DND-41 (cell line): ENCODE results near the gene FOXA2.
A peak's percentile ranks its signal among the peaks of the same experiment; 100 is the strongest.

ENCODE experiments used
- ATAC-seq: fragments of 200-7000 bp; cut with Tn5 transposase; 3 replicates; pipeline ENCODE4 v1.9.1; 2021; ENCODE audit warnings: low read depth; ENCODE audit not compliant: insufficient read depth
- DNase-seq: peaks from one replicate; pipeline ENCODE4 v3.0.0-alpha.2; 2020
- H2AFZ ChIP-seq: 2 replicates; pipeline ENCODE4 v1.6.0; 2012; ENCODE audit warnings: low read depth, low read length
- H3K27ac ChIP-seq: 2 replicates; pipeline ENCODE4 v1.5.1; 2012; ENCODE audit warnings: low read length, inconsistent platforms
- H3K27me3 ChIP-seq: fragments of 200-600 bp; sonication (generic); 2 replicates; pipeline ENCODE4 v1.6.0; 2012; ENCODE audit warnings: low read length, mild to moderate bottlenecking, inconsistent platforms; ENCODE audit not compliant: insufficient read depth, poor library complexity
- H3K36me3 ChIP-seq: 2 replicates; pipeline ENCODE4 v1.5.1; 2012; ENCODE audit warnings: low read length, inconsistent platforms; ENCODE audit not compliant: insufficient read depth
- H3K4me1 ChIP-seq: 2 replicates; pipeline ENCODE4 v1.5.1; 2012; ENCODE audit warnings: mild to moderate bottlenecking, low read length; ENCODE audit not compliant: insufficient read depth
- H3K4me2 ChIP-seq: 2 replicates; pipeline ENCODE4 v1.6.0; 2012; ENCODE audit warnings: mild to moderate bottlenecking, moderate library complexity, low read length, inconsistent platforms; ENCODE audit not compliant: insufficient read depth
- H3K4me3 ChIP-seq, 2 experiments: fragments of 200-600 bp in 1 of 2; shearing (Covaris generic) in 1 of 2; 2 replicates each; pipeline ENCODE4 v1.5.1; 2012 to 2016; ENCODE audit warnings: inconsistent platforms in 2 of 2, low read length in 2 of 2, mild to moderate bottlenecking in 2 of 2, low read depth in 1 of 2, moderate library complexity in 1 of 2
- H3K79me2 ChIP-seq: 2 replicates; pipeline ENCODE4 v1.6.0; 2012; ENCODE audit warnings: low read length, inconsistent platforms; ENCODE audit not compliant: insufficient read depth
- H3K9ac ChIP-seq: 2 replicates; pipeline ENCODE4 v1.6.0; 2012; ENCODE audit warnings: low read depth, mild to moderate bottlenecking, inconsistent platforms, low read length, moderate library complexity
- H3K9me3 ChIP-seq: 2 replicates; pipeline ENCODE4 v1.5.1; 2012; ENCODE audit warnings: low read length, moderate library complexity, mild to moderate bottlenecking, inconsistent platforms; ENCODE audit not compliant: insufficient read depth, severe bottlenecking
- H4K20me1 ChIP-seq: 2 replicates; pipeline ENCODE4 v1.6.0; 2012; ENCODE audit warnings: low read length; ENCODE audit not compliant: insufficient read depth
- EZH2 ChIP-seq: IDR thresholded peaks from 3 replicates; pipeline ENCODE4 v1.6.1; 2012; ENCODE audit warnings: borderline replicate concordance, low read depth, mild to moderate bottlenecking, moderate library complexity, low read length, inconsistent platforms; ENCODE audit not compliant: severe bottlenecking
- TF ChIP-seq, protein P1 (sequence below): IDR thresholded peaks from 2 replicates; pipeline ENCODE4 v1.5.1; 2012; ENCODE audit warnings: borderline replicate concordance, low read length, moderate library complexity, mild to moderate bottlenecking; ENCODE audit not compliant: poor library complexity, severe bottlenecking; ENCODE audit errors: extremely low read depth

Gene FOXA2

DNA sequence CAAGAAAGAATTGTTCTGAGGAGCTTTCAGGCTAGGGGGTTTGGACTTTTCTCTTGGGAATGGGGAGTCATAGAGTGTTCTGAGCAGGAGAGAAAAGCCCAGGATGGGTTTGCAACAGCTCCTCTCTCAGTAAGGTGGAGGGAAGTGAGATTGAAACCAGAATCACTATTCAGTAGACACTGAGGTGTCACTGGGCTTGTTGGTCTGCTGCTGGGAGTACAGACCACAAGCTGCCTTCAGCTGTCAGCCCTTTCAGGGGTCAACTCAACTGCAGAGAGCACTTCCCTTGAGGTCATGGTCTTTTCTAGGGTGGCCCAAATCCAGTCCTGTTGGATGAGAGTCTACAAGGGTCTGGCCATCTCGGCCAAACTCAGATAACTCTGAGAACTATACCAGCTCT is 12.9 kb upstream of the FOXA2 start:
- ATAC-seq, result no peak
- no peak overlapping the region for H3K4me2 ChIP-seq
- peaks cover 27% of the 10 kb centered on the region for H3K27me3 ChIP-seq

DNA sequence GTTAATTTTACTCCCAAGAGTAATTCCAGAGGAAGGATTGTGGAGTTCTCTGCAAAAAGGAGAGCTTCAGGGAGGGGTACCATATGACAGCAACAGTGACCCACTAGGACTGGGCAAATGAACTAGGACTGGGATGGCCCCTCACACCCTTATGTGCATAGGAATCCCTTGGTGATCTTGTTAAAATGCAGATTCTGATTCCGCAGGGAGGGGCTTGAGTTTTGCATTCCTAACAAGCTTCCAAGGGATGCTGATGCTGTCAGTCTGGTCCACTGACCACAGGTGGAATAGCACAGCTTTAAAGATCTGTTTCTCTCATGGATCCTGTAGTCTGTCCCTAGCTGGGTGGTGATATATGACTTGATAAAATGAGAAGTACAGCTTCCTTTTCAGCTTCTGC is 6.3 kb upstream of the FOXA2 start:
- TF ChIP-seq, protein P1, sequence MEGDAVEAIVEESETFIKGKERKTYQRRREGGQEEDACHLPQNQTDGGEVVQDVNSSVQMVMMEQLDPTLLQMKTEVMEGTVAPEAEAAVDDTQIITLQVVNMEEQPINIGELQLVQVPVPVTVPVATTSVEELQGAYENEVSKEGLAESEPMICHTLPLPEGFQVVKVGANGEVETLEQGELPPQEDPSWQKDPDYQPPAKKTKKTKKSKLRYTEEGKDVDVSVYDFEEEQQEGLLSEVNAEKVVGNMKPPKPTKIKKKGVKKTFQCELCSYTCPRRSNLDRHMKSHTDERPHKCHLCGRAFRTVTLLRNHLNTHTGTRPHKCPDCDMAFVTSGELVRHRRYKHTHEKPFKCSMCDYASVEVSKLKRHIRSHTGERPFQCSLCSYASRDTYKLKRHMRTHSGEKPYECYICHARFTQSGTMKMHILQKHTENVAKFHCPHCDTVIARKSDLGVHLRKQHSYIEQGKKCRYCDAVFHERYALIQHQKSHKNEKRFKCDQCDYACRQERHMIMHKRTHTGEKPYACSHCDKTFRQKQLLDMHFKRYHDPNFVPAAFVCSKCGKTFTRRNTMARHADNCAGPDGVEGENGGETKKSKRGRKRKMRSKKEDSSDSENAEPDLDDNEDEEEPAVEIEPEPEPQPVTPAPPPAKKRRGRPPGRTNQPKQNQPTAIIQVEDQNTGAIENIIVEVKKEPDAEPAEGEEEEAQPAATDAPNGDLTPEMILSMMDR, result no peak
- TF ChIP-seq EZH2, result no peak
- Histone ChIP-seq H3K79me2 (no peaks in the 10 kb centered on the region), H3K9me3 (no peaks in the 10 kb centered on the region), H2AFZ (no peak overlapping the region), H3K4me2 (no peak overlapping the region), H3K36me3 (no peaks in the 10 kb centered on the region), H3K4me1 (no peaks in the 10 kb centered on the region), H3K27ac (no peak overlapping the region), H3K9ac (no peak overlapping the region), H4K20me1 (no peaks in the 10 kb centered on the region), H3K27me3 (peaks cover 43% of the 10 kb centered on the region), H3K4me3 (no peak overlapping the region)
- ATAC-seq (no peak), DNase-seq (no peak)

More for the DNA sequence above, 12.9 kb upstream of the FOXA2 start:
- Histone ChIP-seq H4K20me1 (no peaks in the 10 kb centered on the region), H3K27ac (no peak overlapping the region), H3K9ac (no peak overlapping the region), H3K9me3 (no peaks in the 10 kb centered on the region), H2AFZ (no peak overlapping the region), H3K36me3 (no peaks in the 10 kb centered on the region), H3K4me3 (no peak overlapping the region), H3K4me1 (no peaks in the 10 kb centered on the region), H3K79me2 (no peaks in the 10 kb centered on the region)
- no peak for DNase-seq
- TF ChIP-seq, protein P1, result no peak
- TF ChIP-seq EZH2, result no peak

GRCh38 chr20:22586645-22587310 is 2.4 kb upstream of the FOXA2 start:
- Histone ChIP-seq H4K20me1 (no peaks in the 10 kb centered on the region), H2AFZ (no peak overlapping the region), H3K4me2 (no peak overlapping the region), H3K4me3 (no peak overlapping the region), H3K79me2 (no peaks in the 10 kb centered on the region), H3K36me3 (no peaks in the 10 kb centered on the region), H3K4me1 (no peaks in the 10 kb centered on the region), H3K27me3 (peaks cover 16% of the 10 kb centered on the region), H3K27ac (no peak overlapping the region), H3K9me3 (no peaks in the 10 kb centered on the region), H3K9ac (no peak overlapping the region)
- no peak for ATAC-seq
- no peak for DNase-seq
- no peak for TF ChIP-seq EZH2
- TF ChIP-seq, protein P1, result peak; percentile 20
